HG03565 (cell line): ENCODE data around the gene ZNF511.

Experiments
- ATAC-seq: cut with Tn5 transposase; IDR thresholded peaks from one replicate; pipeline ENCODE4 v1.9.1; 2021; ENCODE audit warnings: mild to moderate bottlenecking, moderate library complexity; ENCODE audit not compliant: unreplicated experiment

The ZNF511 gene

GRCh38 chr10:133351408-133352318 lies 42.9 kb downstream of the ZNF511 start:
- ATAC-seq: no peak

GRCh38 chr10:133353202-133353959 lies 44.7 kb downstream of the ZNF511 start:
- ATAC-seq: no peak

DNA sequence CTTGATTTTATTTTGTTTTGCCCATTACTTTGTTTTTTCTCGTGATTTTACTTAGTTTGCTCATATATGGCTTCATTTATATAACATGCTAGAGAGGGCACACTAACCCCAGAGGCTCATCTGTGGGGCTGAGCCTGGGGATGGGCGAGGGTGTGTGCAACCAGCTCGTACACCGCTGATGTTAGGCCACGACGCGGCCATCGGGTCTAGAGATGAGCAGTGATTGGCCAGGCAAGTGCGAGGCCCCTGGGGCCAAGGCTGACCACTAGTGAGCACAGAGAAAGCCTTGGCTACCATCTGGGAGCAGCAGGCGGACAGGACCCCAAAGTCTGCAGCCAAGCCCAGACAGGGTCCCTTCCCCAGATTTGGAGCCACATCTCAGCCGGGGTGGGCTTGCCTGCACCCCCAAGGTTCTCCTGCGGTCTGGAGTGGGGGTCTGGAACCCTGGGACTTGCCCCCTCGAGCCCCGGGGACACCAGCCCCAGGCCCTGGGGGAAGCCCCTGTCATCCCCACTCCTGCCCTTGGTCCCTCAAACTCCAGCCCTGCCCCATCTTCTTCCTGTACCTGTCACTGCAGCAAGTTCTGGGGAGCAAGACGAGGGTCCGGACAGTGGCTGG lies 45.4 kb downstream of the ZNF511 start:
- no peak for ATAC-seq

DNA sequence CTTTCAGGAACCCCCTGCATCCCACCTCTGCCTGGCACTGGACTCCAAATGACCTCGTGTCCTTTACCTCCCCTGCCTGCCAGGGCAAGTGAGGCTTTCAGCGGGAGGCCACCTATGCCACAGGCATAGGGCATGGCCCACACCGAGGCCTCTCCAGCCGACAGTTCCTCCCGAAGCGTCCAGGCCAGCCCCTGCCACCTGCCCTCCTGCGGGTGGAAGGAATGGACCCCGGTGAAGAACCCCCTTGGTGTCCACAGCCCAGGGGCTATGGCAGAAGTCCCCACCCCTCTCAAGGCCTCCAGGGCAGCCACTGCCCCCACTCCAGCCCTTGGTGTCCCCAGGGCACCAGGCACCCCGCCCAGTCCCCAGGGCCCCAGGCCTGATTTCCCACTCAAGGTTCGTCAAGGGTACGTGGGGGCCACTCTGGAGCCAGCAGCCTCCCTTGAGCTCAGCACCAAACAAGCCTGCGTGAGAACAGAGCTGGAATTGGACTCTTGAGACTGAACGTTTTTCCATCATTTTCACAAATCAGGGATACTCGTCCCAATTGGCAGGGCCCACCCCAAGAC lies 46.0 kb downstream of the ZNF511 start:
- ATAC-seq: no peak

- ATAC-seq: no peak
Measured at GRCh38 chr10:133355266-133355665, 46.6 kb downstream of the ZNF511 start.

DNA sequence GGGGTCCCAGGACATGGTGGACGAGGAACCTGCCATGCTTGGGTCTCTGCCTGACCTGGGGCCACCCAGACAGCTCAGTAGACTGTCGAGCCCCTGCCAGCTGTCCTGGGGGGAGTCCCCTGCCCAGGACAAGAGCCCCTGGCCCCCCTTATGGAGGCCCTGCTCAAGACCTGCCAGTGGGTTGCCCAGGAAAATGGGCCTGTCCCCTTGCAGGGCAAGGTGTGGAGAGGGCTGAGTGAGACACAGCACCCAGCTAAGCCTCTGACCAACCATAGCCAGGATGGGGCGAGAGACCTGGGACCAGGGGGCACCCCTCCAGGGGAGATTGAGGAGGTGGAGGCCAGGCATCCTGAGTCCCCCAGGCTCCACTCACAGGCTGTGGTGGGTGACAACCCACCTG lies 47.3 kb downstream of the ZNF511 start:
- no peak for ATAC-seq

- ATAC-seq: no peak
Measured at GRCh38 chr10:133356549-133357284, 48.0 kb downstream of the ZNF511 start.

DNA sequence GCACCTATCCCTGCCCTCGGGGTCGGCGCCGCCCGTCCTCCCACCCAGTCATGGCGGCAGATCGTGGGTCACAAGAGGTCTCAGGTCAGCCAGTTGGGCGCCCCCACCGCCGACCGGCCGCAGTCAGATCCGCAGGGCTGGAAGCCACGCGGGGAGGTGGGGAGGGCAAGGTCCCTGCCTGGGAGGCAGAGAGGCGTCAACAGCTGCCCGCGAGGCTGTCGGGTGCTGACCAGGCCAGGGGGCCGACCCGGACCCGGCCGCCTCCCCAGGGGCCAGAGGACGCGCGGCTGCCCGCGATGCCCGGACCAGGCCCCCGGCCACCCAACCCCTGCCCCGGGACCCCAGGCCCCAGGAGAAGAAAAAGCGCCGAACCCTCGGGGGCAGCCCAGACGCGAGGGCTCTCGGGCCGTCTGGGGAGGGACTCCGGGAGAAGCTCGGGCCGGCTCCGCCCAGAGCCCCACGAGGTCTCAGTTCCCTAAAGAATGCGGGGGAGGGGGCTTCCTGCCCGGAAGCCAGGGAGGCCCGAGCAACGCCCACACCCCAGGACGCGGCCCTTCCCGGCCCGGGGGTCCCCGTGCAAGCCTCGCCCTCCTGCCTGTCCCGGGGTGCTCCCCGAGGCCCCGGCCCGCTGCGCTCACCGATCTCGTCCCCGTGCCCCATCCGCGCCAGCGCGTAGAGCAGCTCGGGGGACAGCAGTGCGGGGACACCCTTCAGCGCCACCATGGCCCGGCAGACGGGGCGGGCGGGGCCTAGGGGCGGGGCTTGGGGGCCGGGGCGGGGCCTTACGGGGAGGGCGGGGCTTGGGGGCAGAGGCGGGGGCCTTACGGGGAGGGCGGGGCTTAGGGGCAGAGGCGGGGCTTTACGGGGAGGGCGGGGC lies 48.8 kb downstream of the ZNF511 start, which contains the start of gene FUOM:
Gene FUOM, minus strand, starts transcription at position 735 of the 877 bp plus-strand sequence. Its CDS starts 12 bp downstream, at position 723.
- peak; percentile 56 for ATAC-seq

- ATAC-seq: no peak
Measured at GRCh38 chr10:133358162-133358924, 49.6 kb downstream of the ZNF511 start.

- ATAC-seq: no peak
Measured at GRCh38 chr10:133358925-133359310, 50.2 kb downstream of the ZNF511 start.

DNA sequence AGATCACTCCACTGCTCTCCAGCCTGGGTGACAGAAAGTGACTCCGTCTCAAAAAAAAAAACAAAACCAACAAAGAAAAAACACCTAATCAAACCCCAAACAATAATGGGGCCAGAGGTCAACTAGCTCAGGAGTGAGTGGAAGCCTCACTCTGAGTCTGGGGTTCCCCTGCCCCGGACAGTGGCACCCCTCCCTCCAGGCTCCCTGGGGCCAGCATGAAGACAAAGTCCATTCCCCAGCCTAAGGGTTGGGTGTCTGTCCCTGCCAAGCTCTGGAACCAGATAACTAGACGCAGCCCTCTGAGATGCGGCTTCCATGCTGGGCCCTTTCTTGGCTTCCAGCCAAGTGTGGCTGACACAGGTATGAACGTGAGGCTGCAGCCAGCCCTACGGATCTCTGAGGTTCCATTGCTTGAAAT lies 50.8 kb downstream of the ZNF511 start:
- no peak for ATAC-seq

- ATAC-seq: no peak
Measured at GRCh38 chr10:133359972-133360610, 51.4 kb downstream of the ZNF511 start.

DNA sequence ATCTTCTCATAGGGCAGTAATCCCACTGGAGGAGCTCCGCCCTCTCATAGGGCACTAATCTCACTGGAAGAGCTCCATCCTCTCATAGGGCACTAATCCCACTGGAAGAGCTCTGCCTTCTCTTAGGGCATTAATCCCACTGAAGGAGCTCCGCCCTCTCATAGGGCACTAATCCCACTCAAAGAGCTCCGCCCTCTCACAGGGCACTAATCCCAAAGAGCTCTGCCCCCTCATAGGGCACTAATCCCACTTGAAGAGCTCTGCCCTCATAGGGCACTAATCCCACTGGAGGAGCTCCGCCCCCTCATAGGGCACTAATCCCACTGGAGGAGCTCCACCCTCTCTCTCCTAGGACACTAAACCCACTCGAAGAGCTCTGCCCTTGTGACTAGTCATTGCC lies 52.5 kb downstream of the ZNF511 start:
- no peak for ATAC-seq

- ATAC-seq: no peak
Measured at GRCh38 chr10:133361773-133362441, 53.2 kb downstream of the ZNF511 start.
